NT2/D1 (cell line): ENCODE measurements around the gene SMTNL1.

Source experiments
- SUZ12 ChIP-seq: IDR thresholded peaks from 2 replicates; pipeline ENCODE4 v1.6.1; 2011; ENCODE audit not compliant: insufficient read length, insufficient read depth; ENCODE audit errors: extremely low read depth
- ZNF274 ChIP-seq: IDR thresholded peaks from 2 replicates; pipeline ENCODE4 v1.6.1; 2011; ENCODE audit warnings: mild to moderate bottlenecking, low read depth, low read length

GRCh38 chr11:57598831-57599155 is 61.4 kb downstream of the SMTNL1 start:
- TF ChIP-seq ZNF274, result no peak
- no peak for TF ChIP-seq SUZ12
